CD14-positive monocyte (primary cell): ENCODE results near the gene PTPRN2. TPM values are rescaled to one million over a fixed set of nuclear protein-coding genes. Genes with fewer than 3 reads are reported as not detected.
A peak's percentile ranks its signal among the peaks of the same experiment; 100 is the strongest.

Experiments
- DNase-seq, 3 donors: peaks; one replicate each; pipeline ENCODE4 v3.0.0-alpha.2; 2011 to 2022
- H2AFZ ChIP-seq: 2 replicates; pipeline ENCODE4 v1.6.0; 2012; ENCODE audit warnings: mild to moderate bottlenecking, low read depth, low read length, inconsistent platforms; ENCODE audit not compliant: insufficient read depth, poor library complexity, severe bottlenecking
- H3K27ac ChIP-seq, 2 donors: 1 replicate in 1 of 2; 2 replicates in 1 of 2; pipeline ENCODE4 v1.5.1; 2012 to 2013; ENCODE audit warnings: low read length in 2 of 2, control low read depth in 1 of 2, inconsistent platforms in 1 of 2, low read depth in 1 of 2, mild to moderate bottlenecking in 1 of 2
- H3K27me3 ChIP-seq, 2 donors: one replicate each; pipeline versions ENCODE4 v1.6.0 to v1.6.1; 2011 to 2013; ENCODE audit warnings: low read length in 2 of 2; ENCODE audit not compliant: control insufficient read depth in 2 of 2, insufficient read depth in 2 of 2
- H3K36me3 ChIP-seq, 2 donors: replicated peaks in 1 of 2; 1 replicate in 1 of 2; 2 replicates in 1 of 2; pipeline versions ENCODE4 v1.5.1 to v1.6.1; 2012 to 2013; ENCODE audit warnings: low read length in 2 of 2, control low read depth in 1 of 2, inconsistent platforms in 1 of 2, mild to moderate bottlenecking in 1 of 2; ENCODE audit not compliant: insufficient read depth in 2 of 2, control insufficient read depth in 1 of 2
- H3K4me1 ChIP-seq, 2 donors: 1 replicate in 1 of 2; 2 replicates in 1 of 2; pipeline versions ENCODE4 v1.5.1 to v1.6.1; 2012 to 2013; ENCODE audit warnings: low read length in 2 of 2, control low read depth in 1 of 2, inconsistent platforms in 1 of 2, mild to moderate bottlenecking in 1 of 2, moderate library complexity in 1 of 2; ENCODE audit not compliant: insufficient read depth in 2 of 2, control insufficient read depth in 1 of 2
- H3K4me2 ChIP-seq: replicated peaks from 2 replicates; pipeline ENCODE3; 2012; ENCODE audit warnings: low read length, moderate library complexity, mild to moderate bottlenecking; ENCODE audit not compliant: poor library complexity, severe bottlenecking; ENCODE audit errors: extremely low read depth
- H3K4me3 ChIP-seq, 3 experiments: fragments of 200-600 bp in 1 of 3; sonication (generic) in 1 of 3; replicated peaks in 1 of 3; 1 replicate in 2 of 3; 2 replicates in 1 of 3; pipeline ENCODE4 v1.5.1; 2011 to 2013; ENCODE audit warnings: low read length in 3 of 3, mild to moderate bottlenecking in 3 of 3, control low read depth in 2 of 3, low read depth in 2 of 3, inconsistent platforms in 1 of 3, moderate library complexity in 1 of 3
- H3K79me2 ChIP-seq: 2 replicates; pipeline ENCODE4 v1.6.0; 2012; ENCODE audit warnings: mild to moderate bottlenecking, control low read depth, inconsistent platforms, low read length, moderate library complexity; ENCODE audit not compliant: insufficient read depth
- H3K9ac ChIP-seq: 2 replicates; pipeline ENCODE4 v1.6.0; 2017; ENCODE audit warnings: low read length, mild to moderate bottlenecking; ENCODE audit not compliant: insufficient read depth, poor library complexity, severe bottlenecking
- H3K9me3 ChIP-seq, 2 donors: replicated peaks in 1 of 2; 1 replicate in 1 of 2; 2 replicates in 1 of 2; pipeline versions ENCODE4 v1.5.1 to v1.6.1; 2012 to 2013; ENCODE audit warnings: low read length in 2 of 2, control low read depth in 1 of 2; ENCODE audit not compliant: control insufficient read depth in 1 of 2, insufficient read depth in 1 of 2
- H4K20me1 ChIP-seq: 2 replicates; pipeline ENCODE4 v1.6.0; 2012; ENCODE audit warnings: mild to moderate bottlenecking, low read length, control low read depth, moderate library complexity; ENCODE audit not compliant: insufficient read depth
- H3K27ac Mint-ChIP-seq, 7 donors: one replicate each; pipeline ENCODE4 v1.8.0; 2020; ENCODE audit warnings: mild to moderate bottlenecking in 7 of 7, mixed read lengths in 7 of 7, moderate library complexity in 6 of 7, inconsistent platforms in 2 of 7
- H3K27me3 Mint-ChIP-seq, 3 donors: one replicate each; pipeline ENCODE4 v1.8.0; 2021 to 2022; ENCODE audit warnings: low read depth in 3 of 3, mild to moderate bottlenecking in 3 of 3, mixed read lengths in 3 of 3, moderate library complexity in 3 of 3, inconsistent platforms in 1 of 3
- H3K36me3 Mint-ChIP-seq, 2 donors: one replicate each; pipeline ENCODE4 v1.8.0; 2020; ENCODE audit warnings: mixed read lengths in 2 of 2, inconsistent platforms in 1 of 2, mild to moderate bottlenecking in 1 of 2
- H3K4me1 Mint-ChIP-seq: one replicate; pipeline ENCODE4 v1.8.0; 2020; ENCODE audit warnings: mild to moderate bottlenecking, mixed read lengths
- H3K4me3 Mint-ChIP-seq, 2 donors: one replicate each; pipeline ENCODE4 v1.8.0; 2020; ENCODE audit warnings: mild to moderate bottlenecking in 2 of 2, mixed read lengths in 2 of 2, moderate library complexity in 1 of 2
- H3K9me3 Mint-ChIP-seq, 7 donors: one replicate each; pipeline ENCODE4 v1.8.0; 2020 to 2022; ENCODE audit warnings: mixed read lengths in 7 of 7, mild to moderate bottlenecking in 6 of 7, moderate library complexity in 6 of 7, inconsistent platforms in 2 of 7
- CTCF ChIP-seq: fragments of 200-600 bp; IDR thresholded peaks from one replicate; pipeline ENCODE4 v1.8.0; 2022; ENCODE audit warnings: antibody characterized with exemption, mild to moderate bottlenecking
- WGBS: methylation state at CpG from one replicate; pipeline ENCODE4 v1.1.5; 2013; ENCODE audit warnings: missing lambda C conversion rate; ENCODE audit not compliant: insufficient coverage; 5-methylcytosine and 5-hydroxymethylcytosine counted together
- intact Hi-C, 2 donors: fragments of 100-400 bp; cut with micrococcal nuclease; formaldehyde crosslinking; loops; one replicate each; pipeline versions ENCODE4 v1.15.0 to v1.15.1; 2023
- polyA plus RNA-seq, 3 donors: library from polyadenylated mRNA; depleted of rRNA in 1 of 3; unstranded in 2 of 3; stranded (reverse) in 1 of 3; fragments of 300-500 nt in 2 of 3; fragments of >200 nt in 1 of 3; fragmentation: Illumina TruSeq in 2 of 3; gene quantifications; 1 replicate in 2 of 3; 2 replicates in 1 of 3; pipeline ENCODE4 v1.2.3, GENCODE V29; 2012 to 2021

Gene PTPRN2
- polyA plus RNA-seq, 3 donors, result 0.25 to 1.4 (median 0.97) TPM

- H2AFZ ChIP-seq, result no peak overlapping the region
- H3K27ac Mint-ChIP-seq, result no peak overlapping the region
- no peak for TF ChIP-seq CTCF
- no peaks in the 10 kb centered on the region for H3K79me2 ChIP-seq
- DNase-seq, result no peak
- no peaks in the 10 kb centered on the region for H3K4me1 Mint-ChIP-seq
- WGBS, result 46% methylated on average over 10 of the region's 17 CpGs
- H3K4me3 Mint-ChIP-seq, result peak overlapping the region in 1 of 2 donors; percentile 81
- no peaks in the 10 kb centered on the region for H3K36me3 ChIP-seq
- H3K27me3 Mint-ChIP-seq, result peaks cover 40 to 67% (median 50%) of the 10 kb centered on the region in 3 donors
- H3K4me2 ChIP-seq, result no peak overlapping the region
- no peaks in the 10 kb centered on the region for H3K36me3 Mint-ChIP-seq
- H3K4me1 ChIP-seq, result no peaks in the 10 kb centered on the region
- H3K27ac ChIP-seq, result no peak overlapping the region
- no peak overlapping the region for H3K4me3 ChIP-seq
- peaks cover 26 to 52% of the 10 kb centered on the region in 2 donors for H3K27me3 ChIP-seq
- intact Hi-C loops, result no loop called here
- peaks cover 0 to 24% (median 10%) of the 10 kb centered on the region in 7 donors for H3K9me3 Mint-ChIP-seq
- H3K9ac ChIP-seq, result no peak overlapping the region
- H4K20me1 ChIP-seq, result no peaks in the 10 kb centered on the region
- H3K9me3 ChIP-seq, result peaks cover 0 to 8% of the 10 kb centered on the region in 2 donors
Measured at GRCh38 chr7:158585721-158586498, 1.7 kb downstream of the PTPRN2 start.

- H3K4me1 Mint-ChIP-seq, result no peaks in the 10 kb centered on the region
- peaks cover 33 to 54% (median 39%) of the 10 kb centered on the region in 3 donors for H3K27me3 Mint-ChIP-seq
- Histone ChIP-seq H2AFZ (no peak overlapping the region), H3K27me3 (peaks cover 26 to 47% of the 10 kb centered on the region in 2 donors), H4K20me1 (no peaks in the 10 kb centered on the region), H3K79me2 (no peaks in the 10 kb centered on the region), H3K9me3 (peaks cover 6 to 16% of the 10 kb centered on the region in 2 donors), H3K4me3 (no peak overlapping the region), H3K4me1 (no peaks in the 10 kb centered on the region), H3K9ac (no peak overlapping the region), H3K4me2 (no peak overlapping the region), H3K36me3 (no peaks in the 10 kb centered on the region), H3K27ac (no peak overlapping the region)
- H3K36me3 Mint-ChIP-seq, result no peaks in the 10 kb centered on the region
- no peak for TF ChIP-seq CTCF
- no peak for DNase-seq
- WGBS, result 81% methylated on average over 4 of the region's 8 CpGs
- H3K27ac Mint-ChIP-seq, result no peak overlapping the region
- intact Hi-C loops, result no loop called here
- H3K4me3 Mint-ChIP-seq, result no peak overlapping the region
- H3K9me3 Mint-ChIP-seq, result peaks cover 0 to 28% (median 17%) of the 10 kb centered on the region in 7 donors
Measured at GRCh38 chr7:158584407-158584806, 3.2 kb downstream of the PTPRN2 start.
